Measurements from ENCODE around the gene SAMD1. TPM values are rescaled to one million over a fixed set of nuclear protein-coding genes. Genes with fewer than 3 reads are reported as not detected.

Gene SAMD1
- polyA plus RNA-seq, 1 donor: 56.1 TPM

DNA sequence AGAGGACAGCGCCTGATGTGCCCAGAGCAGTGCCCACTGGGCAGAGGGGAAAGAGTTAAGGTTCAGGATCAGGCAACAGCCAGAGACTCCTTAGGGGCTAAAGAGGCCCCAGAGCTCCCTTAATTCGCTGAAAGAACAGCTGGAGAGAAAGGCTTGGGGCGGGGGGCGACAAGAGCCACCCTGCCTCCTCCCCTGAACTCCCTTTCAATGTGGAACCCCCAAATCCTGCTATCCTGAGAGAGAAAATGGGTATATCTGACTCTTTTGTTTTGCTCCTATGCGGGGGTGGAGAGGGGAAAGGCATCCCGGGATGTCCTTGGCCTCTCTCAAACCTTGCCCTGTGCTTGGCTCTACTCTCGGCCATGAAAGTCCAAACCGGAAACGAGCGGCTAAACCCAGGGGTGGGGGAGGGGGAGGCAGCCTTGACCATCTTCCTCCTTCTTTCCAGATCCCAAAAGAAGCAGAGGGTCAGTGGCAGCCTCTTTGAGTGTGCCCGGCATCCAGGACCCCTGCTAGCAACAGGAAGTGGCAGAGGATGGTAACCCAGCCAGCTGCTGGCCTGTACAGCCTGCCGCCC, 22.3 kb upstream of the SAMD1 start:
- no peak for DNase-seq

DNA sequence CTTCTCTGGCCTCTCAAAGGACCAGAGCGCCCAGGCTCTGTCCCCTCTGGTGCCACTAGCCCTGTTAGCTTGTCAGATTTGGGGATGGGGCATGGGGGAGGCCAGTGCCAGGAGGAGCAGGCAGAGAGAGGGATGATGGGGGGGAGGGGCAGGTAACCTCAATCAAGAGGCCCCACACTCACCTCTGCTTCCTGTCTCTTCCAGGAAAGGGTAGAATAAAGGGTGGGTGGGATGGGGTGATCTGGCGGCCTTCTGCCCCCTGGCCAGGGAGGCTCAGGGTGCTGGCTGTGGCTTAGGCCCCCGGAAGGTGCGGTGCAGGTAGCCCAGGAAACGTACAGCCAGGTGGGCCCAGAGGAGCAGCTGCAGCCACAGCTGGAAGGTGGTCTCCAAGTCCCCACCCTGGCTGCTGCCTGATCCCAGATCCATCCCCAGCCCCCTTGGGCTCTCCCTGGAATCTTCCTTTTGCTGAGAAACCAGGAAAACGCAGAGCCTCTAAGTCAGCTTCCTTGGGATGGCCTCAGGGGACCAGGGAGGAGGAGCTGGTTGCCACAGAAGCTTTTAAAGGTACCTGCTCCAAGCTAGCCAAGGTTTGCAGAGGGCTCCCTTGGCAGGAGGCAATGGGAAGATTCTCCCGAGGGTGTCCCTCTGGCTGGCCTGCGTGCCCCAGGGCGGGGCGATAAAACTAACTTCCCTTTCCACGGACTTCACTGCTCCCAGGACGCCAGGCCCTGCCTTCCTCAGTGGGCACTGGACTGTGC, 21.7 kb upstream of the SAMD1 start:
- DNase-seq: no peak

DNA sequence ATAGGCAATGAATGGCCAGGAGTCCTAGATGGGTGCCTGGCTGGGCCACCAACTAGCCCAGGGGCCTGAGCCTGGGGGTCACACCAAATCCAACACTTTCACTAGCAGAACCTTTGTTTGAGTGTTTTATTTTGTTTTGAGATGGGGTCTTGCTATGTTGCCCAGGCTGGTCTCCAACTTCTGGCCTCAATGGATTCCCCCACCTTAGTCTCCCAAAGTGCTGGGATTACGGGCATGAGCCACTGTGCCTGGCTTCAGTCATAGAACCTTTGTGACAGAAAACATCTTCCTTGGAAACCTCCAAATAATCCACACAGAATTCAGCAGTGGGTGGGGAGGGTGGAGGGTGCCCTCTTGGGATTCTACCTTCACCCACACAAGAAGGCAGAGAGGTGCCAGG, 20.9 kb upstream of the SAMD1 start:
- DNase-seq: no peak

DNA sequence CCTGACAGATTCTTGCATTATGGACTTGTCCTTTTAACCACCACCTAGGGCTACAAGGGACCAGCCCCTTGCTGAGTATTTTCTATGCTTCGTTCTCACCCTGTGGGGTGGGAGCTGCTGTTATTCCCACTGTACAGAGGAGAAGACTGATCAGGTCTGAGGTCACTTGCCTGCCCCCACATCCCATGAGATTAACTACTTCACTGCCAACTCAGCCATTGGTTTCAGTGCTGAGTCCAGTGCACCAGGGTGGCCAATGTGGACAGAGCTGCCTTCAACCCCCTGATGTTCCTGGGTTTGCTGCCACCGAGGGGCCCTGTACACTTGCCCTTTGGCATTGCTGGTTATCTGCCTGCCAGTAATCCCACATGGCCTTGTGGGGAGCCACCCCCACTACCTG, 20.1 kb upstream of the SAMD1 start:
- no peak for DNase-seq

DNA sequence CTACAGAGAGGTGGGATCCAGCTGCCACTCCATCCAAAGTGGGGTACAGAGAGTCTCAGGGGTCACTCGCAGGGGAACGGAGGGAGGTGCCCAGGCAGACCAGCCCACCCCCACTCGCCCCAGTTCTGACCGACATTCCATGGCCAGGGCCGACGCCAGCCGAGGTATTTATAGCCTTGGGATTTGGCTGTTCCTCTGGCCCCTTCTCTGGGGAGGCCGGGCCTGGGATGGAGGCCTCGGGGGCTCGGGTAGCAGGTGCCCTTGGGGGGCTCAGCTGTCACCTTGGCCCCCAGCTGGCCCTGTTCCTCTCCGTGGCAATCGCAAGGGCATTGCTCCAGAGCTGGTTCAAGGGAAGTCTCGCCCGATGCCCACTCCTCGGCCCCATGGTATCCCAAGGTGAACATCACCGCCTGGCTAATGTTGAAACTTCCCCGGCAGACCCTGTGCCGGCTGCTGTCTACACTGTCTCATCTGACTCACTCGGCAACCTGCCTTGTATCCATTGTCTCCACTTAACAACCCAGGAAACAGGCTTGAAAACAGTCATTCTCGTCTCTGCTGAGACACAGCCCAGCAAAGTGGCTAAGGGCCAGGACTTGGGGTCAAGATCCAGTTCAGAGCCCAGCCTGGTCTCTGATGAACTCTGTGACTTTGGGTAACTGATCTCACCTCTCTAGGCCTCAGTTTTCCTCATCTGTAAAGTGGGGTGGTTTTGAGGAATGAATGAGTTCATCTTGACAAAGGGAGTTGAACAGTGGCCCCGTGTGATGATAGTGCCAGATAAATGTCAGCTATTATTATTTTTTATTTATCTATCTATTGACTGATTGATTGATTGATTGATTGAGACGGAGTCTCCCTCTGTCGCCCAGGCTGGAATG, 17.3 kb upstream of the SAMD1 start:
- no peak for DNase-seq

DNA sequence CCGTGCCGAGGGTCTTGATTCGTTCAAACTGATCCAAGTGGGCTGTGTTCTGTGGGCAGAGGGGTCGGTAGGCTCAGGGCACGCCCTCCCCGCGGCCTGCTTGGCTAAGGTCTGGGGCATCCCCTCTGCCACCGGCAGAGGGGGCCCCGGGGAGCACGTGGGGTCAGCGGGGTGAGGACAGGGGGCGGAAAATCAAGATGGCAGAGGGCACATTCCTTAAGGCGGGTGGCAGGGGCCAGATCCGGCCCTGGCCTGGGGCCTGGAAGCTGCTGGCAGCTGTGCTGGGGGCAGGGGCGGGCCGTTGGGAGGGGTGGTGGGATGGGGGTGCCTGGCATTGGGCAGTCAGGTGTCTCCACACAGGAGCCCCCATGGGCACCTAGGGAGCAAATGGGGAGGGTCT, 16.3 kb upstream of the SAMD1 start:
- no peak for DNase-seq

DNA sequence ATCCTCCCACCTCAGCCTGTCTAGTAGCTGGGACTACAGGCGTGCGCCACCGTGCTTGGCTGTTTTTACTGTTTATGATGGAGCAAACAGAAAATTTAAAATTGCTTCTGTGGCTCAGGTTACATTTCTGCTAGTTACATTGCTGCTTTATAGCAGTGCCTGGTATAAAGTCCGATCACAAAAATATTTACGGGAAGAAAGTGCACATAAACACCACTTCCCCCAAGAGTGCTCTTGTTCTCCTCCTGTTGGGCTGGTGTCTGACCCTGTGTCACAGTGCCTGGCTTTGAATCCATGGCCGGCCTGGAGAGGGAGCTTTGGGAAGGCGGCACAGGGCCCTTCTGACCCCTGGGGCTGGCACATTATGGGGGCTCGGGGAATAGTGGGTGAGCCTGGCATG, 15.1 kb upstream of the SAMD1 start:
- DNase-seq: no peak

DNA sequence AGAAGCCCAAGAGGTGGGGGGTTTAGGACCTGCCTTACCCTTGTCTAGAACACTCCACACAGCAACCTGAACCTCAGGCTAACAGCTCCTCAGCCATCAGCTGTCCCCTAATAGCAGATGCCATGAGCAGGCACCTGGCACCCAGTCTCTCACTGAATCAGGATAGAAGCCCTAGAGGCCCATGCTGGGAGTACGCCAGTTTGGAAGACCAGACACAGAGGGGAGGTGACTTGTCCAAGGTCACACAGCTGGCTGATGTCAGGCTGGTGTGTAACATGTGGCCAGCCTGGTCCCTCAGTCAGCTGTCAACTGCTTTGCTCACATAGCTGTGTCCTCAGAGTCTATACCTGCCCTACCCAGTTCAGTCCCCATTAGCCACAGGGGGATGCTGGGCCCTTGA, 12.8 kb upstream of the SAMD1 start:
- no peak for DNase-seq

DNA sequence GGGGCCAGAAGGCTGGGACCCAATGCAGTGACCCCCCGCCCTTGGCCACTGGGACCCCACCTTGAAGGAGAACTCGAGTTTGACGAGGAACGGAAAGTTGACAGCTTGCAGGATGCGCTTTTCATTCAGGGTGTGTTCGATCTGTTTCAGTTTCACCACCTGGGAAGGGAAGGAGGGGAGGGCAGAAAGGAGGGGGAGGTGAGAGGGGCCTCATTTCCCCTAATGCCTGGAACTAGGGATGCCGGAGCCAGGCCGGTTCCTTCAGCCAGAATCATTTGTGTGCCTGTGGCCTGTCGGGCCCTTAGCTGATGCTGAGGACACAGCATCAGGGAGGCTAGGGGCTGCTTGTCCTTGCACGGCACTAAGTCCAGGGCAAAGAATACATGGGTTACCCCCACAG, 12.2 kb upstream of the SAMD1 start:
- no peak for DNase-seq

DNA sequence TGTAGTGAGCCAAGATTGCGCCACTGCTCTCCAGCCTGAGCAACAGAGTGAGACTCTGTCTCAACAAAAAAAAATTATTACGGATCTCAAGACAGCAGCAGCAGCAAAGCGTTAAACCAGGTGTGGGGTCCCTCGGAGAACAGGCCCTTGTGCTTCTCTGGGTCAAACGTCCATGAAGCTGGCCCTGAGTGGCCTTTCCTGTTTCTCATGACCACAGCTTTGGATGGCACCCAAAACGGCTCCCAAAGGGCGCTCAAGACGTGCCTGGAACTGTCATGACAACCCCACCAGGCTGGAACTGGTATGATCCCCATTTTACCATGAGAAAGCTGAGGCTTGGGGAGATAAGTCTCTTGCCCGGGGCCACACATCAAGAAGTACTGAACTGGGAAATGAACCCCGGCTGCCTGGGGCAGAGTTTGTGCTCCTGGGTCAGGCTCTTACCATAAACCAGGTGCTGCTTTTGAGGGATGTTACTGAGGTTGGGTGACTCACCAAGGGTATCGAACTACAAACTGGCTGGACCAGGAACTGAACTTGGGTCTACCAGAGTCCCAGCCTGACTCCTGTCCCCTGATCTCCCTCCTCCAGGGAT, 11.6 kb upstream of the SAMD1 start:
- no peak for DNase-seq

DNA sequence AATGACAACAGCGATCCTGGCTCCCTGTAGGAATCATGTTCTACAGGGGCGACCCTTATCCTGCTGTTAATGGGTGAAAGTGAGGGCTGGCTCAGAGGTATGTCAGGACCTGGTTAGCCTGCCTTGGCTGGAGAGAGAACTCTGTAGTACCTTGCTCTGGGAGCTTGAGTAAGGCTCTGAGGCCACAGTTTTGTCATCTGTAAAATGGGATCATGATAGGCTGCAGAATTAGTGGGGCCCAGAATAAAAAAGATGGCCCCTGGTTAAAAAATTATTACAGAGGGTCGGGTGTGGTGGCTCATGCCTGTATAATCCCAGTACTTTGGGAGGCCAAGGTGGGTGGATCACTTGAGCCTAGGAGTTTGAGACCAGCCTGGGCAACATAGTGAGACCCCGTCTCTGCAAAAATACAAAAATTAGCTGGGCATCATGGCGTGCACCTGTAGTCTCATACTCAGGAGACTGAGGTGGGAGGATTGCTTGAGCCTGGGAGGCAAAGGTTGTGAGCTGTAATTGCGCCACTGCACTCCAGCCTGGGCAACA, 10.5 kb upstream of the SAMD1 start:
- DNase-seq: no peak

DNA sequence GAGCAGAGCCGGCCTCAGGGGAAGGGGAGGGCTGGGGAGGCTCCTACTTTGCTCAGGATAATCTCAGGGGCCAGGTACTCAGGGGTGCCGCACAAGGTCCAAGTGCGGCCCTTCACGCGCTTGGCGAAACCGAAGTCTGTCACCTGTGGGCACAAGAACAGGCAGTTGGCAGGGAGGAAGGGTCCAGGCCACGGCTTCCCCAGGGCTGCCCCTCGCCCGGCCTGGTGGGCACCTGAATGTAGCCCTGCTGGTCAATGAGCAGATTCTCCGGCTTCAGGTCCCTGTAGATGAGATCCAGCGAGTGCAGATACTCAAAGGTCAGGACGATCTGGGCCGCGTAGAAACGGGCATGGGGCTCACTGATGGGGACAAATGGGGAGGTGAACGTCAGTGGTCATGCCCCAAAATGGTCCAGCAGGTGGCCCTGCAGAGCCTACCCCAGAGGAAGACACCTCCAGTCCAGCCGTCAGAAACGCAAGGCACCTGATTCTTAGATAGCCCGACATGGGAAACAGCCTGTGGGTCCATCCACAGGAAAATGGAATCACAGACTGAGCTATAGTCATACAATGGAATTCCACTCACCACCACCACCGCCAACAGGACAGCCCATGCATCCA, 7.1 kb upstream of the SAMD1 start:
- DNase-seq: no peak

DNA sequence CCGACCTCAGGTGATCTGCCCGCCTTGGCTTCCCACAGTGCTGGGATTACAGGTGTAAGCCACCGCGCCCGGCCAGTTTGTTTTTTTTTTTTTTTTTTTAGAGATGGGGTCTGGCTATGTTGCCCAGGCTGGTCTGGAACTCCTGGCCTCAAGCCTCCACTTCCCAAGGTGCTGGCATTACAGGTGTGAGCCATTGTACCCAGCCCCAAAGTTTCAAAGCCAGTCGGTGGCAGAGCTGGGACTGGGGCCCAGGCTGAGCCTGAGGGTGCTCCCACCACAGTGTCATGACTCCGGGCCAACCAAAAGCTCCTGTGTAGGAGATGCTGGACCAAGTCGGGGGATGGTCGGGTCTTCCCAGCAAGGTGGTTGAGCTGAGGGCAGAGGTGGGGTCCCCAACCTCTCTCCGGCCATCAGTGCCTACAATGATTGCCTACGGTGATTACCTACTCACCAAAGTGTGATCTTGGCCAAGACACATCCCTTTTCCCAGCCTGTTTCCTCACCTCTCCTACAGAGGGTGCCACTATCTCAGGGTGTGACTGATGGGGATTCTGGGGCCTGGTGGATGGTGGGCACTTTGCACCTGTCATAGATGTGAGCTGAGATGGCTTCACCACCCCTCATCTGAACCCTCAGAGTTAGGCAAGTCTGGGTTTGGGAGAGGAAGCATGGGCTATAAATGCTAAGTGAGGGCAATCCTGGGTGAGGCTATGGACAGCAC, 5.9 kb upstream of the SAMD1 start:
- DNase-seq: no peak

DNA sequence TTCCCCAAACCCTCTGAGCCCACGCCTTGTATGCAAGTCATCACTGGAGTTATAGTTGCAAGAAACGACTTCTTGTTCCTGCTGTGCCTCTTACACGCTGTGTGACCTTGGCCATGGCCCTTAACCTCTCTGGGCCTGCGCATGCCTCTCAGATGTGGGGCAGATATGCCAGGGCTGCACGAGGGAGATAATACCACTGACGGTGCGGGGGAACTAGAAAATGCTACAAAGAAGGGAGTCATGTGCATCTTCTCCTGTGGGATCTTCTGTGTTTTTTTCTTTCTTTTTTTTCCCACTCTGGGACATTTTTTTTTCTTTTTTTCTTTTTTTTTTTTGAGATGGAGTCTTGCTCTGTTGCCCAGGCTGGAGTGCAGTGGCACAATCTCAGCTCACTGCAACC, 4.3 kb upstream of the SAMD1 start:
- no peak for DNase-seq

DNA sequence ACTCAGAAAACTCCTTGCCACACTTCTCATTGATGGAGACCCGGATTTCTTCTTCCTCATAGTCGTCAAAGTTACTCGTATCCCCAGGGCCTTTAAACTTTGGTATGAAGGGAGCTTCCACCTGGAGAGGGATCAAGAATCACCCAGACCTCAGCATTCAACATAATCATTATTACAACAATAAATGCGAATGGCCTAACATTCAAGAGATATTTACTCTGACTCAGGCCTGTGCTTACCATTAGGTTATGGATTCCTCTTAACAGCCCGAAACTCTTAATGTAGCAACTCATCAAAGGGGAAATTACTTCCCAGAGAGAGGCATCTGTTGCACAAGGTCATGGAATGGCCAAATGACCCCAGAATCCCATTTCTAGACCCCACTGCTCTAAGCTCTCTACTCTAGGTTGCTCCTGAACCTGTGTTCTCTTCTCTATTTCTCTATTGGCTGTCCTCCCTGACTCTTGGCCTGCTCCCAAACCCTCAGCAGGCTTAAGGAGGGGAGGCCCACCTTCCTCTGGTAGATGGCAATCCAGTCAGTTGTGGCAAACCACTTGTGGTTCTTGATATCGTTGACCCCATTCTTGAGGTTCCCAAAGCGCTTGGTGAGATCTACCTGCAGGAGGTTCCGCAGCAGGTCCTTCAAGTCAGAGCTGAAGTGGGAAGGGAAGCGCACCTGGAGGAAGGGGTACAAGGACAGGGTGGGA, 2.7 kb upstream of the SAMD1 start:
- DNase-seq: no peak

DNA sequence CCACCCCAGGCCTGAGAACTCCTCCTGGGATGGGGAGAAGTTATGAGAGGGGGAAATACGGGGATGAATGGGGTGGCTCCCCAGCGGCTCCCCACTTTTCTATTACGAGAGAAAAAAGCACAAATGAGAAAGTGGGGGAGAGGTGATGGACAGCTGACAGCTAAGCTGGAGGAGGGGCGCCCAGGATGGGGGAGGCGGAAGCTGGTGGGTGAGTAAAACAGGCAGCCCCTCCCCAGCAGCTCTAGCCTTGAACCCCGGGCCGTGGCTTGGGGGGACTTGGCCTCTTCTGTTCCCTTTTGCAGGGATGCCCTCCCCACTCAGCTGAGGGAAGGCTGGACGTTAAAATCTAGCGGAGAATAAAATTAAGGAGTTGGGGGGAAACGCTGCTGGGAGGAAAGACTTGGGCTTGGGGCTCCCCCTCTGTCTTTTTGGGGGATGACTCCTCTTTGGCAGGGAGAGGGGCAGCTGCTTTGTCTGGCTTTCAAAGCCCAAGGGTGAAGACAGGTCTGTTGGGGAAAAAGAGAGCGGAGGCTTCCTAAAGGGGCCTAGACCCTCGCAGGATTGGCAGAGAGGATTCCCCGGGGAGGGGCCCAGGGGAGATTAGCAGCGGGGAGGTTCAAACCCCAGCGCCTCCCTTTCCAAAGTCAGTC, 1.4 kb upstream of the SAMD1 start:
- no peak for DNase-seq

DNA sequence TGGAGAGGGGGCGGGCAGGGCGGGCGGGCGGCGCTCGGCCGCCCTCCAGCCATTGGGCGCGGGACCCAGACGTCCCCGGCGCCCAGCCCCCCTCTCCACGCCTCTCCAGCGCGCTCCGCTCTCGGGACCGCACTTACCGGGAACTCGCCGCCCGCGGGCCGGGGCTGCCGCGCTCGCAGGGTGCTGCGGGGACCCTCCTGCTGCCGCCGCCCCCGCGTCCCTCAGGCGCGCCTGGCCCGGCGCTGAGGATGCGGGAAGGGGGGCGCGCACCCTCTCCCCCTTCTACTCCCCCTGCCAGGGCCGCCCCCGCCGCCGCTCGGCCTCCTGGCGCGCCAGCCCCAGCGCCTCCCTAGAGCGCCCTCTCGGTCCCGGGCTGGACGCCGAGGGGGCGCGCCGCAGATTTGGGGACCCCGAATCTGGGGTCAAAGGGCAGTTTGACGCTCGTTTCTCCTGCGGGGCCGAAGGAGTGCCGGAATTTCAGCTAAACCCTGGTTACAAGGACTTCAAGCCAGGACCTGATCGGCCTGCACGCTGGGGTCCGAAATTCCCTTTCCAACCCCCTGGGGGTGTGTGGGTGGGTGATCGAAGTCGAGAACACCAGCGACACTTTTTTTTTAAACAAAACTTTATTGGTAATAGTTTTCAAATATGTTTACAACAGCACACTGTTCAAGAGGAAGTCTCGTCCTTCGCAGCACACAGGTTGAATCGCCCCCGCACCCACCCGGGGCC, 696 bp upstream of the SAMD1 start:
- no peak for DNase-seq

DNA sequence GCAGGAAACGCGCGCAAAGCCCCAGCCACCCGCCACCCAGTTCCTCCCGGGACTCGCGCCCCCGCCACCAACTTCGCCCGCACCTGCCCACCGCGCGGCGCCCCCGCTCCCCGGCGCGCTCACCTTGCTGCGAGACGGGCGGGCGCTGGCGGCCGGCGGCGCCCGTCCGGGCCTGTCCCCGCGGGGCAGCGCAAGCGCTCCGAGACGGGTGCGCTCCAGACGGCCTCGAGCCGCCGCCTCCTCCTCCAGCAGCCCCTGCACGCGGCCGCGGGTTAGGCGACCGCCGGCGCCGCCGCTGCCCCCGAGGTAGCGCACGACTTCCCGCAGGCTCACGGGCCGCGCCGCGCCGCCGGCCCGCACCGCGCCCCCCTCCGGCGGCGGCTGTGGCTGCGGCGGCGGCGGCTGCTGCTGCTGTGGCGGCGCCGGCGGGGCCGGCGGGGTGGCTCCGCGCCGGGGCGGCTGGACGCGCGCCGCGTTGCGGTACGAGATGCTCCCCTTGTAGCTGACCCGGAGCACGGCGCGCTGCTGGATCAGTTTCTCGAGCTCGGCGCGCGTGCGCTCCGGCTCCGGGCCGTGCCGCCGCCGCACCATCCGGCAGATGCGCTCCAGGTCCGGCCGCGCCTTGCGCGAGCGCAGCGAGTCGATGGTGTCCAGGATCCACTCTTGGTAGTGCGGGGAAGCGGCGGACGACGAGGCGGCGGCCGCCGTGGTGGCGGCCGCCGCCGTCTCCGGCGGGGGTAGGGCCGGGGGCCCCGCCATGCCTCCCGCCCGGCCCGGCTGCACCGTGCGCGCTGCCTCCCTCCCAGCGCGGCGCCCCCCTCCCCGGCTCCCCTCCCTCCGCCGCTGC, 666 bp downstream of the SAMD1 start:
- DNase-seq: no peak

DNA sequence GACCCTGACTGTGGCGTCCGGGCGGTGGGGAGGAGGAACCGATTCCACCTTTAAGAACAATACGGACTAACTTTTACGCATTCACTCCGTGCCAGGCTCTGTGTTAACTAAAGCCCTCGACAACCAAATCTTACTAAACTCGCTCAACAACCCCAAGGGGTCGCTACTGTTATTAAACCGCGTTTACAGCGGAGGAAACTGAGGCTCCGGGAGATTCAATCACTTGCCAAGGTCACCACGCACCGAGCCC, 1.2 kb downstream of the SAMD1 start:
- DNase-seq: no peak
